HEK293T (cell line): ENCODE results near the gene VASH1.
"Not testable (repeated sequence)": the region's sequence is repeated elsewhere in the genome, so short reads cannot be mapped to it uniquely, and the experiment has no call there.

Experiments used
- CTCF ChIA-PET: fragments of 350-600 bp; formaldehyde crosslinking; extraction: SDS; loops from one replicate; lab custom pipeline; 2021; ENCODE audit warnings: antibody characterized with exemption, inconsistent platforms; lab: Yijun Ruan, JAX
- POLR2A ChIA-PET: fragments of 350-600 bp; formaldehyde crosslinking; extraction: SDS; loops from one replicate; lab custom pipeline; 2020; ENCODE audit warnings: antibody characterized with exemption, inconsistent platforms; lab: Yijun Ruan, JAX
- DNase-seq: peaks from one replicate; pipeline ENCODE4 v3.0.0; 2012; ENCODE audit warnings: mixed read lengths; ENCODE audit errors: extremely low spot score
- ARNT ChIP-seq: fragments of 450-650 bp; IDR thresholded peaks from 2 replicates; pipeline ENCODE4 v1.6.1; 2017; ENCODE audit warnings: mild to moderate bottlenecking
- BHLHE40 ChIP-seq: fragments of 450-650 bp; IDR thresholded peaks from 2 replicates; pipeline ENCODE4 v1.6.1; 2016; ENCODE audit warnings: mild to moderate bottlenecking, moderate library complexity, borderline replicate concordance
- CTBP1 ChIP-seq: fragments of 450-650 bp; IDR thresholded peaks from 2 replicates; pipeline ENCODE4 v1.6.1; 2016; ENCODE audit warnings: borderline replicate concordance
- ELF4 ChIP-seq: fragments of 450-650 bp; IDR thresholded peaks from 2 replicates; pipeline ENCODE4 v1.6.1; 2017; ENCODE audit warnings: antibody characterized with exemption
- FOXA1 ChIP-seq: fragments of 450-650 bp; IDR thresholded peaks from 2 replicates; pipeline ENCODE4 v1.6.1; 2016; ENCODE audit warnings: mild to moderate bottlenecking
- FOXK2 ChIP-seq: fragments of 450-650 bp; IDR thresholded peaks from 2 replicates; pipeline ENCODE4 v1.6.1; 2016; ENCODE audit warnings: mild to moderate bottlenecking
- FOXM1 ChIP-seq: fragments of 450-650 bp; IDR thresholded peaks from 2 replicates; pipeline ENCODE4 v1.6.1; 2017; ENCODE audit warnings: mild to moderate bottlenecking, borderline replicate concordance
- HDGF ChIP-seq: fragments of 450-650 bp; IDR thresholded peaks from 2 replicates; pipeline ENCODE4 v1.6.1; 2017; ENCODE audit warnings: antibody characterized with exemption, borderline replicate concordance
- L3MBTL2 ChIP-seq: fragments of 450-650 bp; conservative IDR thresholded peaks from 2 replicates; pipeline ENCODE4 v1.6.1; 2016; ENCODE audit warnings: mild to moderate bottlenecking
- LEF1 ChIP-seq: fragments of 450-650 bp; IDR thresholded peaks from 2 replicates; pipeline ENCODE4 v1.6.1; 2017; ENCODE audit warnings: mild to moderate bottlenecking, borderline replicate concordance
- NFRKB ChIP-seq: fragments of 450-650 bp; IDR thresholded peaks from 2 replicates; pipeline ENCODE4 v1.6.1; 2016; ENCODE audit warnings: mild to moderate bottlenecking, moderate library complexity
- SP1 ChIP-seq: fragments of 450-650 bp; IDR thresholded peaks from 2 replicates; pipeline ENCODE4 v1.6.1; 2017
- SUZ12 ChIP-seq: fragments of 450-650 bp; IDR thresholded peaks from 2 replicates; pipeline ENCODE4 v1.6.1; 2016; ENCODE audit warnings: mild to moderate bottlenecking
- TARDBP ChIP-seq: fragments of 450-650 bp; IDR thresholded peaks from 2 replicates; pipeline ENCODE4 v1.6.1; 2016
- ZNF384 ChIP-seq: fragments of 450-650 bp; IDR thresholded peaks from 2 replicates; pipeline ENCODE4 v1.6.1; 2016
- TF ChIP-seq, protein P1 (sequence below): fragments of 450-650 bp; IDR thresholded peaks from 2 replicates; pipeline ENCODE4 v1.6.1; 2016

Gene VASH1

DNA sequence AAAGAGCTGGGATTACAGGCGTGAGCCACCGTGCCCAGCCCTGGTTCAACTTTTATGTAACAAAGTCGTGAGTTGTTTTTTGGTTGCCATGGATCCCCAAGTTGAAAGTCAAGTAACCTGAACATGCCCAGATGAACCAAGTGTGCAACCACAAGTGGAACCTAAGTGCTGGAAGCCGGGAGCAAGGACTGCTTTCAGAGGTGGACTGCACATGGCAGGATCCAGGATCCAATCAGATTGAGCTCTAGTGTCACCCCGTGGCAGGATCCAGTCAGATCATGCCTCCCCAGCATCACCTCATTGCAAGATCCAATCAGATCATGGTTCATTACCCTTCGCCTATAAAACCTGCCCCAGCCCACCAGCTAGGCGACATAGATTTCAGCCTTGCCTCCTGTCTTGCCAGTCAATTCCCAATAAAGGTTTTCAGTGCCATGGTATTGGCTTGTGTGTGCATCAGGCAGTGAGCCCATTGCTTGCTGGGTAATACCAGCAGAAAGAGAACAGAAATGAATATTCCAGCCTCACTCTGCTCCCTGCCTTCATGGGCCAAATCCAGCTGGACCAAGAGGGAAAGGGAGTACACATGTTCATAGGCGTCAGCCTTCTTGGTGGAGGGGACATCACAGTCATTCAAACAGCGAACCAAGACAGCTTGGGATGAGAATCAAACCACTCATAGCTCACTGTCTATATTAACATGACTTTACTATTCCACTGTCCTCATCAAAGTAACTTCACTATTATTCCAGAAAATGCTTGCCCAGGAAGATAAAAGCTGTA lies 43.6 kb upstream of the VASH1 start:
- TF ChIP-seq SP1 (no peak), HDGF (no peak), NFRKB (no peak), BHLHE40 (no peak), FOXA1 (no peak), TARDBP (no peak), SUZ12 (no peak), ZNF384 (no peak), FOXK2 (no peak), ARNT (no peak), LEF1 (no peak), ELF4 (no peak)
- TF ChIP-seq, protein P1, sequence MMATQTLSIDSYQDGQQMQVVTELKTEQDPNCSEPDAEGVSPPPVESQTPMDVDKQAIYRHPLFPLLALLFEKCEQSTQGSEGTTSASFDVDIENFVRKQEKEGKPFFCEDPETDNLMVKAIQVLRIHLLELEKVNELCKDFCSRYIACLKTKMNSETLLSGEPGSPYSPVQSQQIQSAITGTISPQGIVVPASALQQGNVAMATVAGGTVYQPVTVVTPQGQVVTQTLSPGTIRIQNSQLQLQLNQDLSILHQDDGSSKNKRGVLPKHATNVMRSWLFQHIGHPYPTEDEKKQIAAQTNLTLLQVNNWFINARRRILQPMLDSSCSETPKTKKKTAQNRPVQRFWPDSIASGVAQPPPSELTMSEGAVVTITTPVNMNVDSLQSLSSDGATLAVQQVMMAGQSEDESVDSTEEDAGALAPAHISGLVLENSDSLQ = no peak
- no peak for DNase-seq
- CTCF ChIA-PET = no interaction called here
- POLR2A ChIA-PET = no interaction called here

DNA sequence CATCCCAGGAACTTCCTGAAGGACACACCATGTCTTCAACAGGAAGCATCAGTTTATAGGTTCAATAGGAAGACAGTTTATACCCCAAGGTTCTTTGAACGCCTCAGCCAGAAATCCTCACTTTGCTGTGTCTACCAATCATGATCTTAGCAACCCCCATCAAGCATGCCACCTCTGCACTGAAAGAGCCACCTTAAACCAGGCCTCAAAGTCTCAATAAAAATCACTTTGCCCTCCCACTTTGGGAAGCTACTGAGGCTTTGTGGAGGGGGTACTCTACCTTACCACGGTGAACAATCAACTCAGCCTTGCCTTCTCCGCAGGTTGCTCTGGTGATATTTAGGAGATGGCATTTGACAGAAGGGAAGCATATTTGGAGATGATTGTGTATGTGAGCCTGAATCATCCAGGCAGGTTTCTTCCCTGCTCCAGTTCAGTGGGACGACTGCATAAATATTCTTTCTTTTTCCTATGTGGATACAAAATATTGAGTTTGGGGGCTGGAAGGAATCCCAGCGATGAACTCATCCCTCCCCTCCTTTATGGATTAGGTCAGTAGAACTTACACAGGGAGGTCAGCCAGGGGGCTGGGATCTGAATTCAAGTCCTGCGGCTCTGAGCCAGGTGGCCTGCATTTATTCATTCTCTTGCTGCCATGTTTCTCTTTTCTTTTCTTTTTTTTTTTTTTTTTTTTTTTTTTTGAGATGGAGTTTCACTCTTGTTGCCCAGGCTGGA lies 42.8 kb upstream of the VASH1 start:
- ChIA-PET POLR2A (no interaction called here), CTCF (no interaction called here)
- DNase-seq = no peak
- TF ChIP-seq CTBP1 (no peak), HDGF (no peak), SP1 (no peak), NFRKB (no peak), BHLHE40 (no peak), L3MBTL2 (no peak), LEF1 (no peak), TARDBP (no peak), ELF4 (no peak), FOXM1 (no peak), SUZ12 (no peak), ARNT (no peak), FOXA1 (no peak), ZNF384 (no peak), FOXK2 (no peak)
- TF ChIP-seq, protein P1 = no peak

DNA sequence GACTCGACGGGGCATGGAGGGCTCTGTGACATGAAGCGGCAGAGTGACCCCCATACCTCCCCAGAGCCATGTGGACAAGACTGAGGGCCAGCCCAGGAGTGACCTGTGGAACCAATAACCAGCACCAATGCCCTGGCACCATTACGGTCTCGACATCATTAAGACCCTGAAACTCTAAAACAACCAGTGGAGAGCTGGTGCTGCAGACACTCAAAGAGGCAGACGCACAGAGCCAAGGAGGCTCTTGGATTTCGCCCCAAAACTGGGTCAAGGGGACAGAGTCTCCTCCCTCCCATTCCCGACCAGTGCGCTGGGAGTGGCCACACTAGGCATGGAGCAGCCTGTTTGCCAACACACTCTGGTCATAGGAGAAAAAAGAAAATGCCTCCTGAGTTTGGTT lies 41.6 kb upstream of the VASH1 start:
- CTCF ChIA-PET = interaction anchor here (2.5 kb wide), 1 partner anchor 10 kb away, joined by 9 read pairs; no protein-coding TSS in a partner anchor
- POLR2A ChIA-PET = interaction anchor here (1.2 kb wide), 1 partner anchor 9 kb away, joined by 4 read pairs; no protein-coding TSS in a partner anchor
- no peak for DNase-seq
- TF ChIP-seq ARNT (no peak), CTBP1 (no peak), NFRKB (no peak), BHLHE40 (no peak), SP1 (no peak), HDGF (no peak), L3MBTL2 (no peak), ELF4 (no peak), ZNF384 (no peak), LEF1 (no peak), FOXM1 (no peak), FOXA1 (no peak)
- TF ChIP-seq, protein P1 = no peak

DNA sequence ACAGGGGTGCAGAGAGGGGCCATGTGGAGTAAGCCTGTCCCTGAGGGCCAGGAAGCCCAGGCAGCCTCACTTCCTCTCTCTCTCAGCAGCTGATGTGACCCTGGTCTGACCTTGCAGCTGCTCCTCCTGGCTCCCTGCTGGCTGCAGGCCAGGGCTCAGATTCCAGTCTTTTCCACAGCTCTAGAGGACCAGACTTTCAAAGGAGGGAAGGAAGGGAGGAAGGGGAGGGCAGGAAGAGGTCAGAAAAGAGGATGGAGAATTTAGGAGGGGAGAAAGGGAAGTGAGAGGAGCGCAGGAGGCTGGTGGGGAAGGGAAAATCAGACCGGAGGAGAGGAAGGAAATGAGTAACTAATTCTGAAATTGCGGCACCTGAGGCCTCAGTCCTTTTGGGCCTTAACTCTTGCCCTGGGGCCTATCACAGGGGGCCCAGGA lies 40.9 kb upstream of the VASH1 start:
- TF ChIP-seq CTBP1 (no peak), L3MBTL2 (no peak), ELF4 (no peak), TARDBP (no peak), FOXK2 (no peak), FOXA1 (no peak), SUZ12 (no peak), NFRKB (no peak)
- CTCF ChIA-PET = interaction anchor here (2.5 kb wide), 1 partner anchor 10 kb away, joined by 9 read pairs; no protein-coding TSS in a partner anchor
- POLR2A ChIA-PET = interaction anchor here (1.2 kb wide), 1 partner anchor 8 kb away, joined by 4 read pairs; no protein-coding TSS in a partner anchor
- peak; percentile 30 for DNase-seq

DNA sequence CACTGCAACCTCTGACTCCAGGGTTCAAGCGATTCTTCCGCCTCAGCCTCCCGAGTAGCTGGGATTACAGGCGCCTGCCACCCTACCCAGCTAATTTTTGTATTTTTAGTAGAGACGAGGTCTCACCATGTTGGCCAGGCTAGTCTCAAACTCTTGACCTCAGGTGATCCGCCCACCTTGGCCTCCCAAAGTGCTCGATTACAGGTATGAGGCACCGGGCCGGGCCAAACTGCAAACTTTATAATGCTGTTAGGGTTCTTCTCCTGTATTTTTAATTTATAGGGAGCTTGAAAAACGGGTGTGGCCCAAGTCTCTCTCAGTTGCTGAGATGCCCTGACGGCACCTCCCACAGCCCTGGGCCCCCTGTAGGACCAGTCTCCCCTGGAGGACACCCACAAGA lies 39.8 kb upstream of the VASH1 start:
- CTCF ChIA-PET = interaction anchor here (2.5 kb wide), 1 partner anchor 12 kb away, joined by 9 read pairs; no protein-coding TSS in a partner anchor
- POLR2A ChIA-PET, DNase-seq: not testable (repeated sequence)
